HCT116 (cell line): ENCODE measurements around the gene BEST4. TPM values are rescaled to one million over a fixed set of nuclear protein-coding genes. Genes with fewer than 3 reads are reported as not detected.

ENCODE experiments used
- ATAC-seq: fragments of 200-7000 bp; cut with Tn5 transposase; 2 replicates; pipeline ENCODE4 v1.9.1; 2020; ENCODE audit warnings: mild to moderate bottlenecking, moderate library complexity
- BruUV-seq: library from RNA; stranded (reverse); fragments of 400-500 nt; replicated peaks from 2 replicates; lab custom pipeline; 2021; lab: Mats Ljungman, UMichigan
- CTCF ChIA-PET: fragments of 300-600 bp; sonication (Branson Sonifier 250); formaldehyde crosslinking; loops from one replicate; lab custom pipeline; 2021; ENCODE audit warnings: antibody characterized with exemption; lab: Charles Lee
- POLR2A ChIA-PET: fragments of 300-600, 350-600 bp; sonication (Branson Sonifier 250); formaldehyde crosslinking; loops from one replicate; lab custom pipeline; 2021; ENCODE audit warnings: antibody characterized with exemption; lab: Charles Lee
- RAD21 ChIA-PET, 2 experiments: fragments of 300-600 bp; sonication (Branson Sonifier 250); formaldehyde crosslinking; loops; one replicate each; lab custom pipeline; 2023; ENCODE audit warnings: low total read pairs in 2 of 2; ENCODE audit not compliant: uncharacterized antibody in 2 of 2, unreplicated experiment in 2 of 2, low non-redundant PET in 1 of 2; lab: Charles Lee
- DNase-seq: peaks from one replicate; pipeline ENCODE4 v3.0.0-alpha.2; 2010; ENCODE audit warnings: low read depth, low spot score
- H2AFZ ChIP-seq: fragments of 200-600 bp; shearing (Covaris generic), sonication (generic); 2 replicates; pipeline ENCODE4 v1.6.1; 2017; ENCODE audit warnings: low read depth, mixed run types, mixed read lengths, antibody characterized with exemption, low read length; ENCODE audit not compliant: poor library complexity, severe bottlenecking
- H3K27ac ChIP-seq: 2 replicates; pipeline ENCODE4 v1.5.1; 2012; ENCODE audit warnings: low read depth, low read length
- H3K27me3 ChIP-seq: fragments of 200-600 bp; sonication (generic); 2 replicates; pipeline ENCODE4 v1.6.1; 2016; ENCODE audit warnings: mixed run types, low read length, mixed read lengths; ENCODE audit not compliant: insufficient read depth
- H3K36me3 ChIP-seq, 2 experiments: fragments of 200-500 bp in 1 of 2; fragments of 200-600 bp in 1 of 2; sonication (Bioruptor generic) in 1 of 2; sonication (generic) in 1 of 2; 2 replicates each; pipeline versions ENCODE4 v1.5.1 to v1.6.1; 2014 to 2016; ENCODE audit warnings: low read length in 2 of 2, inconsistent platforms in 1 of 2, mixed read lengths in 1 of 2, mixed run types in 1 of 2; ENCODE audit not compliant: insufficient read depth in 2 of 2, control insufficient read depth in 1 of 2
- H3K4me1 ChIP-seq, 2 experiments: fragments of 200-600 bp in 1 of 2; sonication (generic) in 1 of 2; 2 replicates each; pipeline versions ENCODE4 v1.5.1 to v1.6.1; 2012 to 2017; ENCODE audit warnings: low read length in 2 of 2, inconsistent platforms in 1 of 2, mild to moderate bottlenecking in 1 of 2, mixed read lengths in 1 of 2, mixed run types in 1 of 2, moderate library complexity in 1 of 2; ENCODE audit not compliant: insufficient read depth in 2 of 2, control insufficient read depth in 1 of 2
- H3K4me2 ChIP-seq: fragments of 200-600 bp; sonication (generic); 2 replicates; pipeline ENCODE4 v1.6.1; 2017; ENCODE audit warnings: mixed run types, low read length, mixed read lengths
- H3K4me3 ChIP-seq, 2 experiments: fragments of 200-600 bp in 1 of 2; sonication (generic) in 1 of 2; replicated peaks in 1 of 2; 2 replicates each; pipeline ENCODE4 v1.5.1; 2011 to 2016; ENCODE audit warnings: low read length in 2 of 2, control low read depth in 1 of 2, low read depth in 1 of 2, mild to moderate bottlenecking in 1 of 2, mixed read lengths in 1 of 2, mixed run types in 1 of 2
- H3K79me2 ChIP-seq: fragments of 200-600 bp; sonication (generic); 2 replicates; pipeline ENCODE4 v1.6.1; 2017; ENCODE audit warnings: mild to moderate bottlenecking, mixed run types, low read length, moderate library complexity, mixed read lengths; ENCODE audit not compliant: insufficient read depth
- H3K9ac ChIP-seq: fragments of 200-600 bp; sonication (generic); 2 replicates; pipeline ENCODE4 v1.6.1; 2016; ENCODE audit warnings: low read length, mixed read lengths
- H3K9me2 ChIP-seq: fragments of 200-600 bp; sonication (generic), shearing (Covaris generic); 2 replicates; pipeline ENCODE4 v1.6.1; 2017; ENCODE audit warnings: mixed run types, mild to moderate bottlenecking, moderate library complexity; ENCODE audit not compliant: insufficient read depth
- H3K9me3 ChIP-seq, 2 experiments: fragments of 200-500 bp in 1 of 2; fragments of 200-600 bp in 1 of 2; sonication (Bioruptor generic) in 1 of 2; sonication (generic) in 1 of 2; 2 replicates each; pipeline ENCODE4 v1.6.1; 2014 to 2017; ENCODE audit warnings: low read length in 2 of 2, mixed read lengths in 2 of 2, inconsistent platforms in 1 of 2, low read depth in 1 of 2, mild to moderate bottlenecking in 1 of 2, mixed run types in 1 of 2, moderate library complexity in 1 of 2; ENCODE audit not compliant: control insufficient read depth in 1 of 2, insufficient read depth in 1 of 2
- H4K20me1 ChIP-seq: fragments of 200-600 bp; sonication (generic), shearing (Covaris generic); 2 replicates; pipeline ENCODE4 v1.6.1; 2017; ENCODE audit warnings: mixed run types, mild to moderate bottlenecking, moderate library complexity; ENCODE audit not compliant: insufficient read depth
- EGR1 ChIP-seq: IDR thresholded peaks from 2 replicates; pipeline ENCODE4 v1.6.1; 2012; ENCODE audit warnings: low read depth
- ELF1 ChIP-seq: IDR thresholded peaks from 2 replicates; pipeline ENCODE4 v1.6.1; 2012; ENCODE audit warnings: low read depth, borderline replicate concordance
- EZH2phosphoT487 ChIP-seq: fragments of 200-600 bp; IDR thresholded peaks from 2 replicates; pipeline ENCODE4 v1.6.1; 2018; ENCODE audit warnings: antibody characterized with exemption, borderline replicate concordance
- FOSL1 ChIP-seq: IDR thresholded peaks from 2 replicates; pipeline ENCODE4 v1.6.1; 2012; ENCODE audit warnings: low read depth
- JUND ChIP-seq: IDR thresholded peaks from 2 replicates; pipeline ENCODE4 v1.6.1; 2012
- MAX ChIP-seq: IDR thresholded peaks from 2 replicates; pipeline ENCODE4 v1.6.1; 2012
- POLR2A ChIP-seq: IDR thresholded peaks from 2 replicates; pipeline ENCODE4 v1.7.0; 2011; ENCODE audit warnings: borderline replicate concordance; ENCODE audit not compliant: insufficient read depth, insufficient read length; ENCODE audit errors: extremely low read depth
- POLR2AphosphoS5 ChIP-seq: IDR thresholded peaks from 2 replicates; pipeline ENCODE4 v1.6.1; 2011; ENCODE audit warnings: mild to moderate bottlenecking, low read depth, low read length, moderate library complexity
- RAD21 ChIP-seq: IDR thresholded peaks from 2 replicates; pipeline ENCODE4 v1.6.1; 2012; ENCODE audit warnings: low read depth, mild to moderate bottlenecking
- REST ChIP-seq: IDR thresholded peaks from 2 replicates; pipeline ENCODE4 v1.6.1; 2012; ENCODE audit warnings: low read depth
- SIN3A ChIP-seq: IDR thresholded peaks from 2 replicates; pipeline ENCODE4 v1.6.1; 2012; ENCODE audit warnings: low read depth
- SP1 ChIP-seq: IDR thresholded peaks from 2 replicates; pipeline ENCODE4 v1.6.1; 2012; ENCODE audit warnings: low read depth
- SRF ChIP-seq: IDR thresholded peaks from 2 replicates; pipeline ENCODE4 v1.6.1; 2012; ENCODE audit warnings: low read depth
- TCF7L2 ChIP-seq: IDR thresholded peaks from 2 replicates; pipeline ENCODE4 v1.7.0; 2011; ENCODE audit warnings: borderline replicate concordance, inconsistent platforms; ENCODE audit not compliant: insufficient read depth, insufficient read length; ENCODE audit errors: extremely low read depth
- YY1 ChIP-seq: IDR thresholded peaks from 2 replicates; pipeline ENCODE4 v1.6.1; 2011; ENCODE audit warnings: low read length, low read depth, moderate library complexity, mild to moderate bottlenecking; ENCODE audit not compliant: insufficient replicate concordance; ENCODE audit errors: extremely low read depth
- ZBTB33 ChIP-seq: IDR thresholded peaks from 2 replicates; pipeline ENCODE4 v1.6.1; 2011; ENCODE audit warnings: mild to moderate bottlenecking, low read length, moderate library complexity; ENCODE audit not compliant: insufficient replicate concordance; ENCODE audit errors: extremely low read depth
- ZFX ChIP-seq: fragments of 450-650 bp; IDR thresholded peaks from 2 replicates; pipeline ENCODE4 v1.6.1; 2017
- ZNF274 ChIP-seq: fragments of 200-500 bp; sonication (Bioruptor generic); IDR thresholded peaks from 2 replicates; pipeline ENCODE4 v1.6.1; 2014; ENCODE audit warnings: mild to moderate bottlenecking, low read depth, low read length, inconsistent platforms
- intact Hi-C: fragments of 100-400 bp; cut with micrococcal nuclease; formaldehyde crosslinking; loops from 2 replicates; pipeline ENCODE4 v1.10.0; 2022
- total RNA-seq: library from RNA; stranded (reverse); gene quantifications from one replicate; pipeline ENCODE4 v1.2.1, GENCODE V29; 2021; ENCODE audit not compliant: unreplicated experiment
- TF ChIP-seq, protein P1 (sequence below): IDR thresholded peaks from 2 replicates; pipeline ENCODE4 v1.6.1; 2012

Gene BEST4
- total RNA-seq, 1 experiment from 2014 or later = 0.52 TPM

- ChIA-PET POLR2A (interaction anchor here (0.7 kb wide), 1 partner anchor 22 kb away, joined by 5 read pairs; no protein-coding TSS in a partner anchor), CTCF (no interaction called here), RAD21 (no interaction called here)
- Histone ChIP-seq H3K27me3 (no peaks in the 10 kb centered on the region), H2AFZ (no peak overlapping the region), H3K79me2 (no peaks in the 10 kb centered on the region), H3K27ac (no peak overlapping the region), H4K20me1 (no peaks in the 10 kb centered on the region), H3K4me3 (no peak overlapping the region), H3K36me3 (no peaks in the 10 kb centered on the region), H3K4me2 (no peak overlapping the region), H3K4me1 (no peaks in the 10 kb centered on the region), H3K9ac (no peak overlapping the region), H3K9me3 (no peaks in the 10 kb centered on the region), H3K9me2 (no peaks in the 10 kb centered on the region)
- intact Hi-C loops = no loop called here
- ATAC-seq (0 out of 2 replicates have a peak, but pooled peaks have one; percentile 23), DNase-seq (no peak)
- BruUV-seq = no TSS peak
- TF ChIP-seq MAX (no peak), EZH2phosphoT487 (no peak), SRF (no peak), POLR2AphosphoS5 (no peak), ZFX (no peak), ELF1 (no peak), SIN3A (no peak), REST (no peak), POLR2A (no peak), YY1 (no peak), FOSL1 (no peak), RAD21 (no peak), SP1 (no peak), JUND (no peak), TCF7L2 (no peak), ZNF274 (no peak), ZBTB33 (no peak), EGR1 (no peak)
- TF ChIP-seq, protein P1, sequence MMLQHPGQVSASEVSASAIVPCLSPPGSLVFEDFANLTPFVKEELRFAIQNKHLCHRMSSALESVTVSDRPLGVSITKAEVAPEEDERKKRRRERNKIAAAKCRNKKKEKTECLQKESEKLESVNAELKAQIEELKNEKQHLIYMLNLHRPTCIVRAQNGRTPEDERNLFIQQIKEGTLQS = no peak
Observed at GRCh38 chr1:44826375-44827196, 38.6 kb upstream of the BEST4 start.
